Right lung (tissue), 10 donors: ENCODE results near the gene SMIM10. TPM values are rescaled to one million over a fixed set of nuclear protein-coding genes. Genes with fewer than 3 reads are reported as not detected.
"Not testable (repeated sequence)": the region's sequence is repeated elsewhere in the genome, so short reads cannot be mapped to it uniquely, and the experiment has no call there.

Experiments used
- DNase-seq, 2 donors: peaks; one replicate each; pipeline ENCODE4 v3.0.0-alpha.2; 2013
- long read RNA-seq, 8 donors: transcript quantifications; one replicate each; lab custom pipeline, GENCODE V29; 2026
- polyA plus RNA-seq, 5 donors: library from polyadenylated mRNA; unstranded; fragments of 120-200 nt; gene quantifications; one replicate each; pipeline versions ENCODE4 v1.2.1 to v1.2.3, GENCODE V29; 2013; ENCODE audit warnings: inconsistent platforms in 1 of 5, low replicate concordance in 1 of 5; ENCODE audit not compliant: insufficient read length in 5 of 5, insufficient read depth in 1 of 5

The SMIM10 gene
- 1 to 10 TPM; 6.5 to 8.5 (median 8.2) TPM for polyA plus RNA-seq
- long read RNA-seq, donor 1, transcript SMIM10-201 (1 exons, 1,536 nt): major isoform, 19 of 19 reads
- long read RNA-seq, donor 1, partial matches to known transcripts: 0 of 19 reads
- long read RNA-seq, donor 1, other reads (novel, unspliced or antisense): 0 of 19 reads
- long read RNA-seq, donor 2, partial matches to known transcripts: 0 of 2 reads
- long read RNA-seq, donor 2, other reads (novel, unspliced or antisense): 0 of 2 reads
- long read RNA-seq, donor 3, transcript SMIM10-201 (1 exons, 1,536 nt): major isoform, 11 of 11 reads
- long read RNA-seq, donor 3, partial matches to known transcripts: 0 of 11 reads
- long read RNA-seq, donor 3, other reads (novel, unspliced or antisense): 0 of 11 reads
- long read RNA-seq, donor 4, transcript SMIM10-201 (1 exons, 1,536 nt): major isoform, 8 of 8 reads
- long read RNA-seq, donor 4, partial matches to known transcripts: 0 of 8 reads
- long read RNA-seq, donor 4, other reads (novel, unspliced or antisense): 0 of 8 reads
- long read RNA-seq, donor 5, transcript SMIM10-201 (1 exons, 1,536 nt): major isoform, 13 of 13 reads
- long read RNA-seq, donor 5, partial matches to known transcripts: 0 of 13 reads
- long read RNA-seq, donor 5, other reads (novel, unspliced or antisense): 0 of 13 reads
- long read RNA-seq, donor 6, transcript SMIM10-201 (1 exons, 1,536 nt): major isoform, 12 of 12 reads
- long read RNA-seq, donor 6, partial matches to known transcripts: 0 of 12 reads
- long read RNA-seq, donor 6, other reads (novel, unspliced or antisense): 0 of 12 reads
- long read RNA-seq, donor 7, transcript SMIM10-201 (1 exons, 1,536 nt): major isoform, 7 of 7 reads
- long read RNA-seq, donor 7, partial matches to known transcripts: 0 of 7 reads
- long read RNA-seq, donor 7, other reads (novel, unspliced or antisense): 0 of 7 reads
- long read RNA-seq, donor 8, transcript SMIM10-201 (1 exons, 1,536 nt): major isoform, 8 of 8 reads
- long read RNA-seq, donor 8, partial matches to known transcripts: 0 of 8 reads
- long read RNA-seq, donor 8, other reads (novel, unspliced or antisense): 0 of 8 reads

DNA sequence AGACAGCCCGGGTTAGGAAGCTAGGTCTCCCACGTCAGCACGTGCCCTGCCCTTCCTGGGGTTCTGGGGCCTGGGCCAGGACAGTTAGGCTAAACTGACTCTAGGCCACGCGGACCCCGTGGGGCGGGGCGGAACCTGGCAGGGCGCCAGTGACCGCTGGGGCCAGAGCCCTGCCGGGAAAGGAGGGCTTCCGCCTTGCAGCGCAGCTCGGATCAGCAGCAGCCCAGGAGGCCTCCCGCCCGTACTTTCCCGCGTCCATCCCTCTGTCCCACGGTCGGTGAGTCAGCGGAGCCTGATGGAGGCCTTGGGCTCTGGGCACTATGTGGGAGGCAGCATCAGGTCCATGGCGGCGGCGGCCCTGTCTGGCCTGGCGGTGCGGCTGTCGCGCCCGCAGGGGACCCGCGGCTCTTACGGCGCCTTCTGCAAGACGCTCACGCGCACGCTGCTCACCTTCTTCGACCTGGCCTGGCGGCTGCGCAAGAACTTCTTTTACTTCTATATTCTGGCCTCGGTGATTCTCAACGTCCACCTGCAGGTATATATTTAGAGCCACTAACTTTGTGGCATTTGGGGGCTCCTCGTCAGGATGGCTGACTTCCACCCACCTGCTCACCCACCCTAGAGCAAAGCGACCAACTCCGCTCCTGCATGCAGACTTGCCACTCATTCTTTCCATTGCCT, at the start of gene SMIM10:
Gene SMIM10 (plus strand): TSS at position 191 of the 681 bp plus-strand sequence. CDS start 105 bp downstream, at position 296.
- peak; percentile 55 to 70 for DNase-seq

DNA sequence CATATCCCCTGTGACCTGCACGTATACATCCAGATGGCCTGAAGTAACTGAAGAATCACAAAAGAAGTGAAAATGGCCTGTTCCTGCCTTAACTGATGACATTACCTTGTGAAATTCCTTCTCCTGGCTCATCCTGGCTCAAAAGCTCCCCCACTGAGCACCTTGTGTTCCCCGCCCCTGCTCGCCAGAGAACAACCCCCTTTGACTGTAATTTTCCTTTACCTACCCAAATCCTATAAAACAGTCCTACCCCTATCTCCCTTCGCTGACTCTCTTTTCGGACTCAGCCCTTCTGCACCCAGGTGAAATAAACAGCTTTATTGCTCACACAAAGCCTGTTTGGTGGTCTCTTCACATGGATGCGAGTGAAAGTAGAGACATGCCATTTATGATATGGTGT, 44.4 kb upstream of the SMIM10 start:
- not testable (repeated sequence) for DNase-seq

DNA sequence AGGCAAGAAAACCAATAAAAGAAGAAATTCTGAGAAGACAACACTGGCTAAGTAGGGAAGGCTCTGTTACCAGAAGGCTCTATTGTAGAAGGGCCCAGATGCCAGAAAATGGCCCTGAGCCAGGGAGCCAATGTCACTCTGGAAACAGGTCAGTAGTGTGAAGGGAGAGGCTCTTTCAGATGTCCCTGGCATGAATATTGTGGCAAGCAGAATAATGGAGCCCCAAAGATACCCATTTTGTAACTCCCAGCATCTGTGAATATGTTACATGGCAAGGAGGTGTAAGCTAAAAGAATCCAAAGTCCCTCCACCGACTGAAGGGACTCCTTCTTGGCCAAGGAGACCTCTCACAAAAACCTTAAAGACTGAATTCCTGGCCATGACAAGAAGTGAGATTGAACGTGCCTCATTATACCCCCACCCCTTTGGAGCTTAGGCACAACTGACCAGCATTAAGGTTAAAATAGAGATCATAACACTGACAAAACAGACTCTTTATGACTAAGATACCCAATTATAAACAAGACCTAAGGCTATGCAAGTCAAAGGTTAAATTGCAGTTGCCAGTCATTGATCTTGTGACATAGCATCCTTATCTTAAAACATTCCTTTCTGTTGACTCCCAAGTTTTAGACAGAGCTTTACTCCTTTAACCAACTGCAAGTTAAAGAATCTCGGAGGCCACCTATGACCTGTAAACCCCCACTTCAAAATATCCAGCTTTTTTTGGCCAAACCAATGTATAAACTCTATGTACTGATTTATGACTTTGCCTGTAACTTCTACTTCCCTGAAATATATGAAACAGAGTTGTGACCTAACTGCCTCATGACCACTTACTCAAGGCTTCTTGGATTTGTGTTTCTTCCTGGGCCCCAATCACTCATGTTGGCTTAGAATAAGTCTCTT, 42.2 kb upstream of the SMIM10 start:
- DNase-seq: no peak

DNA sequence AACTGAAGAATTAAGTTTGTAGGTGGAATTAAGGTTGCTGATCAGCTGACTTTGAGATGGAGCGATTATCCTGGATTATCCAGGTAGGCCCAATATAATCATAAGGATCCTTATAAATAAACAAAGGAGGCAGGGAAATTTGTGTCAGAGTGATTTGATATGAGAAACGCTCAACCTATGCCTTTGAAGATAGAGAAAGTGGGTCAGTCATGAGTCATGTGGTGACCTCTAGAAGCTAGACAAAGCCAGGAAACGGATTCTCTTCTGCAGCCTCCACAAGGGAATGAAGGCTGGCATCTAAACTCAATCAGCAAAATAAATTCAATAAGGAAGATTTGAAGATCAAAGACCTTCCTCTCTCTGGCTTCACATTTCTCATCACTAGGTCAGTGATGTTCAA, 41.5 kb upstream of the SMIM10 start:
- no peak for DNase-seq

DNA sequence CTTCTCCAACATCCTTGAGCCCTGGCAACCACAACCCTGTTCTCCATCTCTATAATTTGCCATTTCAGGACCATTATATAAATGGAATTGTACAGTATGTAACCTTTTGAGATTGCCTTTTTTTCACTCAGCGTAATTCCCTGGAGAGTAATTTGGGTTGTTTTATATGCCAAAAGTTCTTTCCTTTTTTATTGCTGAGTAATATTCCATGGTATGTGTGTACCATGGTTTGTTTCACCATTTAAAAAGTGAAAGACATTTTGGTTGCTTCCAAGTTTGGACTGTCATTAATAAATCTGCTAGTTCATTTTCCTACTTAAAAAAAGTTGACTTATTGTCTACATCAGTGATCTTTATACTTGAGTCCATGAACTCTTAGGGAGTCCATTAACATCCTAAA, 33.0 kb upstream of the SMIM10 start:
- no peak for DNase-seq

DNA sequence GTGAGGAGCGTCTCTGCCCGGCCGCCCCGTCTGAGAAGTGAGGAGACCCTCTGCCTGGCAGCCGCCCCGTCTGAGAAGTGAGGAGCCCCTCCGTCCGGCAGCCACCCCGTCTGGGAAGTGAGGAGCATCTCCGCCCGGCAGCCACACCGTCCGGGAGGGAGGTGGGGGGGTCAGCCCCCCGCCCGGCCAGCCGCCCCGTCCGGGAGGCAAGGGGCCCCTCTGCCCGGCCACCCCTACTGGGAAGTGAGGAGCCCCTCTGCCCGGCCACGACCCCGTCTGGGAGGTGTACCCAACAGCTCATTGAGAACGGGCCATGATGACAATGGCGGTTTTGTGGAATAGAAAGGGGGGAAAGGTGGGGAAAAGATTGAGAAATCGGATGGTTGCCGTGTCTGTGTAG, 30.4 kb upstream of the SMIM10 start:
- not testable (repeated sequence) for DNase-seq

DNA sequence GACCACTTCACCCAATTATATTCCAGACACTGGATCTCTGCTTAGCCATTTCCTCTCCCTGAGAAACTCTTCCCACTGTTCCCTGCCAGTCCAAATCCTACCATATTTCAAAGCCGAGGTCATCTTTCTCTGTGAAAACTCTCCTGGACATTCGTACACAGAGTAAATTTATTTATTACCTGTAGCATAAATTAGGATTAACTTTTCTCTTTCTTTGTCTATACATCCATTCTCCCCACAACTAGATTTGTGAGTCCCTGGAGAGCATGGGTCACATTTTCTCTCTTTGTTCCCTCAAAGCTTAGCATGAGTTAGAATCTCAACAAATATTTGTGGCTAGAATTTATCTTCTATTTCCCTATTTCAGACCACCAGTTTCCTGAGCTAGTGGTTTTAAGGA, 27.8 kb upstream of the SMIM10 start:
- DNase-seq: no peak

DNA sequence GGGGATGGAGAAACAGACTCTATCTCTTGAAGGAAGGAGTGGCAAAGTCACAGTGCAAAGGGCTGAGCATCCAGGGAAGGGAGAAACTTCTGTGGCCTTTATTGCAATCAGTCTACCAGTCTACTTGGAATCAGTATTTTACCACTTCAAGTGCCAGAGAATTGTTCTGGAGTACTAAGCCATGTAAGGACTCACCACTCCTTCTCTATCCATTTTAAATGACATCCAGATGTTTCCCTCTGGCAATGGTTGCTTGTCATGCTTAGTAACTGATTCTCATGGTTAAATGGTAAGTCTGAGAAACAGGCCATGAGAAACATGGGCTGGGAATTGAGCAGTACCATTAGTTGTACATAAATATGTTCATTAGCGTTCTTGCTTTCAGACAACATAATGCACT, 21.1 kb upstream of the SMIM10 start:
- DNase-seq: no peak

DNA sequence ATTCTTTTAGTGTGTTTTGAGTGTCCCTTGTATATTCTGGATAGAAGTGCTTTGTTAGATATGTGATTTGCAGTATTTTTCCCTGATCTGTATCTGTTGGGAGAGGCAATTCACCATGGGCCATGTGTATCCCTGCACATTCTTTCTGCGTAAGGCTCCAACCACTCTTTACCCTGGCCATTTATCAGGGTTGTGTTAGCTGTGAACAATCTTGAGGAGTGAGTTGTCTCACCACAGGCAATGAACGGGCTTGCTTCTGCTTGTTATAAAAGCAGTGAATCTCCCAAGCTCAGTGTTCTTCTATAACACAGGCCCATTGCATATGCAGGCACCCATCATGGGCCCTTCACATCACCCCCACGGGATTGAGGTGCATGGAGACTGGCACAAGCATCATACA, 18.9 kb upstream of the SMIM10 start:
- DNase-seq: no peak

DNA sequence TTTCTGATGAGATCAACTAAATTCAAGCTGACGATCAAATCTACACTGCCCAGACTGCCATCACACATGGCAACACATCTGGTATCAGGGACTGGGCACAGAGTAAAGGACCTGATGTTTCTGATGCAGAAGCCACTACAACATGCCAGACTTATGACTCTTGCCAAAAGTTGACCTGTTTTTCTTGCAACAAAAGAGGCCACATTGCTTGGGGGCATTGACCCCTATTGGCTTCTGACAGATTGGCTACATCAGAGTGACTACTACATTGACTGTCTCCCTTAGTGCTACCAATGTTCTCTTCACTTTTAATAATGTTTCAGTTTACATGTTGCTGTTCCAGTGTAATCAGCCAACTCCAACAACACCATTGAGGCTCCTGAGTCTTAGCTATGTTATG, 15.3 kb upstream of the SMIM10 start:
- no peak for DNase-seq

DNA sequence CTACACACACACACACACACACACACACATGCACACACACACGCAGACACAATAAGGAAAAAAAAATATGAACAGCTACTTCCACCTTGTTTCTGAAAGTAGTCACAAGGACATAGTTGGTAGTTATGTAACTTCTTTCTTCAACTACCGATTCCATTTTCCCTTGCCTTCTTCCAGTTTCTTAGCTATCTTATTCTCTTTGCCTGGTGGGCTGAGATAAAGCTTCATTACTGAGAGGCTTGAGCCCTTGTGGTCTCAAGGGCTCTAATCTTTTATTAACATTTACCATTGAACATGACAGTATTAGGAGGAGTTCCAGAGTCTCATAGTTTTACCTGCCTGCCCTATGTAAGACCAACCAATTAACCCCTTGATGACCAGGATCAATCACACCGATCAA, 8.9 kb upstream of the SMIM10 start:
- DNase-seq: no peak

DNA sequence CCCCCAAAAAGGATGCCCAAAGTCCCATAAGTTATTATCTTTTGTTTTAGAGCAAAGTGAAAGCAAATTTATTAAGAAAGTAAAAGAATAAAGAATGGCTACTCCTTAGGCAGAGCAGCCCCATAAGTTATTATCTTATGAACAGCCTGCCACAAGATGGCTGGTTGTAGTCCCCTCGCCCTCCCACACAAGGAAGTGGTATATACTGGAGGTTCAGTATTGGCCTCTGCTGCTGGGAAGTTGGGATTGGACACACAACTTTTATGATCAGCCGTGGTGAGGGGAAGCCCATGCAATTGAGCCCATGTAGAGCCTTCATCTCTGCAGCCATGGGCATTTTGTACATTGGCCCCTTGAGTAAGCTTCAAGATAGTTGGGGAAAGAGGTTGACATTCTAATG, 8.0 kb upstream of the SMIM10 start:
- DNase-seq: no peak

DNA sequence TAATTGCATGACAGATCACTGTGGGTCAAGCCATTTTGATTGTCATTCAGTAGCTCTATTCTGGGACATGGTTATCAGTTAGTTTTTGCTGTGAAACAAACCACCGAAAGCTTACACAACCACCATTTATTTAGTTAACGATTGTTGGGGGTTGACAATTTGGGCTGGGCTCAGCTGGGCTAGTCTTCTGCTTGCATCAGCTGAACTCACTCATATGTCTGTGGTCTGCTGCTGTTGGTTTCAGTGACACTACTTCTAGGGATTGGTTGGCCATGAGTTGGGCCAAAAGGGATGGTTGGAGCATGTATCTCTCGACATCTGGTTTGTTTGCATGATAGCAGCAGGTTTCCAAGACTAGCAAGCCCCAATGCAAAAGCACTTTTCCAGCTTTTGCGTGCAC, 5.3 kb upstream of the SMIM10 start:
- DNase-seq: no peak

DNA sequence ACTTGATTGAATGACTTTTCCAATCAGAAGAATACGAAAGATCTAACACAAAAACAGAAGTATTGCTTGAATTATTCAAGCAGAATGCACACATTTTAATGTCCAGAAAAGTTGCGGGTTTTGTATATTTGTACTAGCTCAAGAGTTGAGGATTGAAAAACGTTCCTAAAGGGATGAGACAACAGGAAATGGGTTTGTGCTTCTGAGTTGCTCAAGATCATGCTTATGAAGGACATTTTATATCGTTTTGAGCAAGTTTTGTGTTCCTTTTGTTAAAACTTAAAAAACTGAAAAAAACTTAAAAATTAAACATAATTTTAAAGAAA, 353 bp upstream of the SMIM10 start:
- no peak for DNase-seq

DNA sequence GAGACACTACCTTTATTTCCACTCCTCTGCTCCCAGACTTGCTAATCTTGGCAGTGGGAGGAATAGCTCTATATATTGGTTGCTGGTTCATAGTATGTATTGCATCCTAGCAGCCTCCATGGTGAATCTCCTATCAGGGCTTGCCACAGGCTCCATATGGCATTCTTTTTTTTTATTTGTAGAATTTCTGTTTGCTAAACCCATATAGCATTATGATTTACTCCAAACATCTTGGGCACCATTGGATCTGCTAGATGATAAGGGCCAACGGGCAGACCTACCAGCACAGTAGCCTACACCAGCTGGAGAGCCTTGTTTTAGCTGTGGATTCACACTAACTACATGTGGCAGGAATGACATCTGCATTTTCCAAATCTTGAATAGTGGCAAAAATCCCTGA, 6.9 kb downstream of the SMIM10 start:
- DNase-seq: no peak

DNA sequence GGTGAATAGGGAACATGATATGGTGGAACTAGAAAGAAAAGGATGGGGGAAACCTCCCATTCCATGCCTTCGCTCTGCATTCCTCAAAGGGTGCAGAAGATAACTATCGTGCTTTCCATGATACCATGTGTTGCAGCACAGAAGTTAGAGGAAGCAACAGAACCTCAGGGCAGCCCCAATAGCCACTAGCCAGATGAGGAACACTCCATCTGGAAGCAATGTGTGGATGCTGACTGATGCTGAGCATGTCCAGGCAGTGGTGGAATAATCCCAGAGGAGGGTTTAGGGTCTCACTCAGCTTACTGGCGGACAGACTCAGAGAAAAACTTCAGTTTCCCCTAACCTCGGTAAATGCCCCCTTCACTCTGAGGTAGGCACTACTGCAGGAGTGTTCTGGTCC, 7.5 kb downstream of the SMIM10 start:
- no peak for DNase-seq

DNA sequence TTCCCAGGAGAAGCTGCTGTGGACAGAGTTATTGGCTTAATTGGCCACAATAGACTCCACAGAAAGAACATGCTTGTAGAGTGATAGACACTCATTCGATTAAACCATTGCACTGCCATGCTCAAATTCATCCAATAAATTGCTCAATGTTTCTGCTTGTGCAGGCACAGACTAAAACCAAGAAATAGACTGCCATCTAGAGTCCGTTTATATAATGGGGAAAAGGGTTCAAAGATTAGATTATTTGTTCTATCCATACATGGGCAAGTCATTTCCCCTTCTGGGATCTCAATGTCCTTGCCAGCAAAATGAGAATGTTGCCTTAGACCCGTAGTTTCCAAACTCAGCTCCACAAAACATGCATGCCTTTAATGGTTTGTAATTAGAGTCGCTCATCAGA, 8.7 kb downstream of the SMIM10 start:
- peak in 1 of 2 donors; percentile 3 for DNase-seq

DNA sequence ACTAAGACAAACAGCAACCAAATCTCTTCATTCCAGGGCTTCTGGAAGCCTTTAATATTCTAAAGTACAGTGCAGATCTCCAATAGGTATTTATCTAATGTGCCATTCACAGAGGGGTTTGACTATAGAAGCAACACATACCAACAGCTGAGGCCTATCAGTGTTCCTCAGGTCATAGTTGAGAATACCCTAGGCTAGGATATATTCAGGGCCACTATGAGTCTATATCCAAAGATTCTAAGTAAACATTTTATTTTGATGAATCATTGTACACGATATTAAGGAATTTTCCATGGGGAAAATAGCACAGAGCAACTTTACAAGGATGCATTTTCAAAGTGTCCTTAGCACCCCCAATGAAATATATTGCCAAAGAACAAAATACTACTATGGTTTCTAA, 9.7 kb downstream of the SMIM10 start:
- DNase-seq: no peak

DNA sequence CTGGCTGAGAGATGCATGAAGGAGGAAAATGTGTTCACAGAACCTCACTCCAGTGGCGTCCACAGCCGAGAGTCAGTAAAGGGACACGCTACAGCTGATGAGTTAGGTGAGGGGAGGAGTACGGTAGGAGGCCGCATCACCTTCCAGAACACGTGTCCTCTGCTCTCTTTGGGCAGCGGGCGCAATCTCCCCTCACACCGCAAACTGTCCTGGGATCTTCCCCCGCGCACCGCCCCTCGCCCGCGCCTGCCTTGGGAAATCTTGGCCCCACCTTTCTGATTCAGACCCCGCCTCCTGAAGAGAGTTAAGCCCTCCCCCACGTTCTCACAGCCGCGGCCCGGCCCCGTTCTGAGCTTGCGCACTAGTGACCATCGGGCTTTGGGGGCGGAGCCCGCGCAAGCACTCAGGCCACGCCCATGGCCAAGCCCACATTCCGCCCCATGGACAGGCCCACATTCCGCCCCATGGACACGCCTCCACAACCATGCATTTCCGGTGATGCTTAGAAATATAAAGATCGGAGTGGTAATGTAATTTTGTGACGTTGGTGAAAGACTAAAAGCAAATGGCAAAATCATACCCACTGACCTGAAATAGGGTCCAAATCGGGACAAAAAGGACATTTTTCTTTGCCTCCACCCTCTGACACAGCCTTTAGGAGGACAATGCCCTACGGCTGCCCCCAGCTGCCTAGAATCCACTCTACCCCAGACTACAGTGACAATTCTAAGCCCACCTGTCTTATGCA, 13.3 kb downstream of the SMIM10 start:
- DNase-seq: peak; percentile 89 to 93

DNA sequence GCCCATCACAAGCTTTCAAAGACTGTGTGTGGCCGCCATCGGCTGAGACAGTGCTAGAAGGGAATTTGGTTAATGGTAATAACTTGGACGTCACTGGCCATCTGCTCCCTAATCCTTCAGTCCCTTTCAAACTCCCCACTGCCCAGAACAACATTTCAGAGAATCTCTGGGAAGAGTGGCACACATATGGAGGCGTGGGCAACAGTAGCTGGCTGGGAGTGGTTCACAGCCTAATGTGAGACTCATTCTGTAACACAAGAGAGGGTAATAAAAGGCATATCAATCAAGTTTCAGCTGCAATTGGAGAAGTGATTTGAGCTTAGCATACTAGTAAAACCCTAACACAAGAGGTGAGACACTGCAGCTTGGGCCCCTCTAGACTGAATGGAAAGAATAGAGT, 15.4 kb downstream of the SMIM10 start:
- DNase-seq: no peak
